ENCODE results near the gene EDAR.

DNA sequence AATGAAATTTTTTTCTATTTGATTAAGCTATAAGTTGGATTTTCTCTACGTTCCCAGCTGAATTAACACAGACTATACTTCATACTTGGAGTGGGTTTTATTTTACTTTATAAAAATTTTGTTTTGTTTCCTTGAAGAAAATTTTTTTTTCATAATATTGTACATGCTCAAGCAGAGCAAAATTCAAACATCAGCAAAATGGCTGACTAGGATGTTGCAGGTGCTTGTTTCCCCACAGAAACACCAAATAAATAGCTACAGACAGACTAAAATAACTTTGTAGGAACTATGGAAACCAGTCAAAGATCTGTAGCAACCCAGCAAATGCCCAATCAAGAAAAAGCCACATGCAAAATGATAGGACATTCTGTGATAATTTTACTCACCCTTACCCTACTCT lies 120.1 kb downstream of the EDAR start:
- TF ChIP-seq, protein P1, sequence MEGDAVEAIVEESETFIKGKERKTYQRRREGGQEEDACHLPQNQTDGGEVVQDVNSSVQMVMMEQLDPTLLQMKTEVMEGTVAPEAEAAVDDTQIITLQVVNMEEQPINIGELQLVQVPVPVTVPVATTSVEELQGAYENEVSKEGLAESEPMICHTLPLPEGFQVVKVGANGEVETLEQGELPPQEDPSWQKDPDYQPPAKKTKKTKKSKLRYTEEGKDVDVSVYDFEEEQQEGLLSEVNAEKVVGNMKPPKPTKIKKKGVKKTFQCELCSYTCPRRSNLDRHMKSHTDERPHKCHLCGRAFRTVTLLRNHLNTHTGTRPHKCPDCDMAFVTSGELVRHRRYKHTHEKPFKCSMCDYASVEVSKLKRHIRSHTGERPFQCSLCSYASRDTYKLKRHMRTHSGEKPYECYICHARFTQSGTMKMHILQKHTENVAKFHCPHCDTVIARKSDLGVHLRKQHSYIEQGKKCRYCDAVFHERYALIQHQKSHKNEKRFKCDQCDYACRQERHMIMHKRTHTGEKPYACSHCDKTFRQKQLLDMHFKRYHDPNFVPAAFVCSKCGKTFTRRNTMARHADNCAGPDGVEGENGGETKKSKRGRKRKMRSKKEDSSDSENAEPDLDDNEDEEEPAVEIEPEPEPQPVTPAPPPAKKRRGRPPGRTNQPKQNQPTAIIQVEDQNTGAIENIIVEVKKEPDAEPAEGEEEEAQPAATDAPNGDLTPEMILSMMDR (conservative IDR thresholded peaks at IDR 0.05 in 1 of 2, IDR thresholded peaks at IDR 0.05 in 1 of 2; ENCODE audit: extremely low read depth in 1 of 2, insufficient read depth in 1 of 2, low read depth in 1 of 2, low read length in 2 of 2) = no peak
- TF ChIP-seq EZH2 (IDR thresholded peaks at IDR 0.05; ENCODE audit: borderline replicate concordance, low read length) = no peak
